ENCODE data around the gene OR10R2. TPM values are rescaled to one million over a fixed set of nuclear protein-coding genes. Genes with fewer than 3 reads are reported as not detected.
A peak's percentile ranks its signal among the peaks of the same experiment; 100 is the strongest.

OR10R2 gene
- total RNA-seq, 1 experiment from 2014 or later = not detected

- Histone ChIP-seq H3K79me1 (ENCODE audit: insufficient read depth, low read depth, low read length, poor library complexity, severe bottlenecking) (no peaks in the 10 kb centered on the region), H2BK12ac (ENCODE audit: insufficient read length, low read depth, low read length) (no peak overlapping the region), H3K23me2 (ENCODE audit: insufficient read length, low read depth, low read length, poor library complexity, severe bottlenecking) (no peaks in the 10 kb centered on the region), H3T11ph (ENCODE audit: low read length) (no peak overlapping the region), H3K4me1 (ENCODE audit: insufficient read depth, low read length) (no peaks in the 10 kb centered on the region), H3K9ac (ENCODE audit: extremely low read depth, insufficient read length, low read length) (no peak overlapping the region), H3K14ac (ENCODE audit: insufficient read depth, low read length) (no peak overlapping the region), H2BK15ac (ENCODE audit: low read depth, low read length) (no peak overlapping the region), H2BK20ac (ENCODE audit: low read depth, low read length, poor library complexity, severe bottlenecking) (no peak overlapping the region), H3K4ac (ENCODE audit: low read depth, low read length) (no peak overlapping the region), H3K4me2 (ENCODE audit: insufficient read depth, insufficient read length, low read length) (no peak overlapping the region), H3K9me3 (ENCODE audit: control insufficient read depth, low read depth, low read length) (no peaks in the 10 kb centered on the region), H3K79me2 (ENCODE audit: insufficient read depth, low read length) (no peaks in the 10 kb centered on the region), H3K56ac (ENCODE audit: insufficient read length, low read depth, low read length) (no peak overlapping the region), H4K20me1 (ENCODE audit: control insufficient read depth, insufficient read depth, insufficient read length) (no peaks in the 10 kb centered on the region), H4K91ac (ENCODE audit: insufficient read length, low read depth, low read length) (no peak overlapping the region), H2BK120ac (ENCODE audit: low read depth, low read length, poor library complexity, severe bottlenecking) (no peak overlapping the region), H4K8ac (replicated peaks; ENCODE audit: insufficient read length, low read depth, low read length) (no peak overlapping the region), H2AK5ac (ENCODE audit: insufficient read length, low read length) (no peak overlapping the region), H2AFZ (ENCODE audit: low read length) (no peak overlapping the region), H4K5ac (ENCODE audit: insufficient read length, low read depth, low read length) (no peak overlapping the region), H3K18ac (ENCODE audit: insufficient read length, low read depth, low read length) (no peak overlapping the region), H3K23ac (ENCODE audit: insufficient read length, low read depth, low read length) (no peak overlapping the region), H2BK5ac (ENCODE audit: insufficient read length, low read length) (no peak overlapping the region), H3K27ac (ENCODE audit: insufficient read length, low read depth, low read length) (no peak overlapping the region), H3K27me3 (ENCODE audit: insufficient read depth, low read length) (no peaks in the 10 kb centered on the region)
- peak; percentile 90 for TF ChIP-seq CTCF (conservative IDR thresholded peaks at IDR 0.05)
- H3K36me3 Mint-ChIP-seq (ENCODE audit: insufficient read depth in 1 of 3, low read depth in 3 of 3) = peaks cover 2 to 9% (median 6%) of the 10 kb centered on the region in 3 experiments; a peak in 3 of 7 replicates
- H3K4me3 Mint-ChIP-seq = no peak overlapping the region
- WGBS (ENCODE audit: extremely low coverage, insufficient read length, low lambda C conversion rate) = no CpG with 5 or more reads among the region's 1 CpG
- H3K4me1 Mint-ChIP-seq = peaks cover 2 to 6% of the 10 kb centered on the region in 2 experiments; a peak in 3 of 4 replicates
- peaks cover 8 to 10% of the 10 kb centered on the region in 2 experiments; a peak in 4 of 5 replicates for H3K9me3 Mint-ChIP-seq
- peak; percentile 76 for DNase-seq
- H3K27me3 Mint-ChIP-seq (ENCODE audit: low read depth) = no peaks in the 10 kb centered on the region
- H3K27ac Mint-ChIP-seq = no peak overlapping the region
Observed at GRCh38 chr1:158506369-158506987, 34.5 kb downstream of the OR10R2 start.

All from H9 (cell line).